NOMO-1 treated with DMSO at 0.1 percent for 48 hours (cell line): ENCODE data around the gene ETNK2.
"Not testable (repeated sequence)": the region's sequence is repeated elsewhere in the genome, so short reads cannot be mapped to it uniquely, and the experiment has no call there.

Experiments used
- DNase-seq: peaks from one replicate; lab custom pipeline; 2025; ENCODE audit not compliant: unreplicated experiment; lab: John Stamatoyannopoulos, UW

The ETNK2 gene

DNA sequence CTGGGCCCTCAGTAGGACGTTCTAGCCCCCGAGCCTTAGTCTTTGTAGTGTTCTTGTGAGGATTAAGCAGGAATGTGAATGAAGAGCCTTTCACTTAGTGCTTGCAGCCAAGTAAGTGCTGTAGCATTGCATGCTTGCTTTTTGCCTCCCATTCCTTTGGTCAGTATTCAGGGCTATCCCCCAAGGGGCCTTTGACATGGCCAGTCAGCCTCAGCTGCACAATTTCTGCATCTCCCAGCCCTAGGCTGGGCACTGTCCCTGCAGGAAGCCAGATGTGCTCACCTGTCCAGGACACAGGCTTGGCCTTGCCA is 48.5 kb downstream of the ETNK2 start:
- DNase-seq: no peak

DNA sequence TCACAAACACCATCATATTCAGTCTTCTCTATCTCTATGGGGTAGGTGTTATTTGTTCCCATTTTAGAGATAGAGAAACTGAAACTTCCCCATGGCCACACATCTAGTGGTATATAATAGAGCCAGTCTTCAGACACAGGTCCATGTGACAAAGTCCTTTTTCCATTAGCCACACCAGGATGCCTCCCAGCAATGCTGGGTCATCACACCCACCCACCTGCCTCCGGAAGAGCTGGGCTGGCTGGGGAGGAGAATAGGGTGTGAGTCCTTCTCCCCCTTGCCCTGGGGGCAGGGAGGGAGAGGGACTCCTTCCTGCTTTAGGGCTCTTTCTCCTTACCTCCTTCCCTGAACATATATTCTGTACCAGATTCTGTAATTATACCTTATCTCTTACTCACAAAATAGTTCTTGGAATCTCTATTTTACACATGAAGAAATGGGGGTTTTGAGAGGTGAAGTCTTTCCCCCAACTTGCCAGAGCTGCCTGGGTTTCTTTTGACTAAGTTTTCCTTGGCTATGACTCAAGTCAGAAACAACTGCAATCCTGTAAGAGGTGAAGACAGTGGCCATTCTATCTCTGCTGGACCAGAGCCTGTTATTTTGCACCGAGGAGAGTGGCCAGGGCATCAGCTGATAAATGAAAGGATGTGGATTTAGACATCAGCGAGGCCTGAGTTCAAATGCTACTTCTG is 49.0 kb downstream of the ETNK2 start:
- DNase-seq: no peak

DNA sequence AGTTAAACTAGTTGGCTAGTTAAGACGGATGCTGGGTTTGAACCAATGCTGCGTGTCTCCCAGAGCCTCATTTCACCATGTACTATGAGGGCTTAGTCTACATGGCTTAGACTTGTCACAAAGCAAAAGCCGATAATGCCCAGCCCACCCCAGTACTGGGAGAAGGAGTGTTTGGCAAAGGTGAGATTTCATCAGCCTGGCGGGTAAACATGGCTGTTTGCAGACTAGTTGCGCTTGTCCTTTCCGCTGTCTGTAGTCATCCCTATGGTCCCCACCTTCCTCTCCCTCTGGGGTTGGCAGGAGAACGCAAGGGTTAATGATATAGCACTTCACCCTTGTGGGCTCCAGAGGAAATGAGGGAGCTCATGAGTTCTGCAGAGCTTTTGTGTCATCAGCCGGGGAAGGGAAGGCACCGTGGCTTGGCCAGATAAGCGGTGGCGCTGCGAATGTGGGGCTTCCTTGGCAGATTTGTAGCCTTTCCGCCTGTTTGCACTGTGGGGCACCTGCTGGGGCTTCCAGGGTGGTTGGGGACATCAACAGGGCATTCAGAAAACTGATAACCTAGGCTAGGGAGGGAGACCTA is 49.7 kb downstream of the ETNK2 start:
- DNase-seq: no peak

DNA sequence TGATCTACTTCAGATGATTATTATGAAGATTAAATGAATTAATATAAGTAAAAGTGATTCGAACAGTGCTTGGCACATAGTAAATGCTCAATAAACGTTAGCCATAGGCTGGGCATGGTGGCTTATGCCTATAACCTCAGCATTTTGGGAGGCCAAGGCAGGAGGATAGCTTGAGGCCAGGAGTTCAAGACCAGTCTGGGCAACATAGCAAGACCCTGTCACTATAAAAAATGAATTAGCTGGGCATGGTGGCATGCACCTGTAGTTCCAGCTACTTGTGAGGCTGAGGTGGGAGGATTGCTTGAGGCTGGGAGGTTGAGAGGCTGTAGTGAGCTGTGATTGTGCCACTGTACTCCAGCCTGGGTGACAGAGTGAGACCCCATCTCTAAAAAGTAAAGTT is 52.1 kb downstream of the ETNK2 start:
- DNase-seq: not testable (repeated sequence)

DNA sequence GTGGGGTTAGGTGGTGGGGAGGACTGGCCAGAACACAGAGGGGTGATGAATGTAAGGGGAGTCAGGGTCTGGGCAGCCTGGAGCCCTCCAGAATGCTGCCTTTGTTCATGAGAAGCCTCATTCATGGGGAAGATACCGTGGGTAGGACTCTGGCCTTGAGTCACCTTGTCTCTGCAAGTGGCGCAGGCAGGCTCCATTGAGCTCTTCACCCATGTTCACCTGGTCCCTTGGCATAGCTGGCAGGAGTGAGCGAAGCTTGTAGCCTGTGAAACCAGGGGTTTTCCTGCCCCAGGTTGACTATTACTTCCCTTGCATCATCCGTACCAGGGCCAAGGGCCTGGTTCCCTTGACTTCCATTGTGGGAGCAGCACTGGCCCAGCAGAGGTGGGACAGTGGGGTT is 53.2 kb downstream of the ETNK2 start:
- DNase-seq: no peak

DNA sequence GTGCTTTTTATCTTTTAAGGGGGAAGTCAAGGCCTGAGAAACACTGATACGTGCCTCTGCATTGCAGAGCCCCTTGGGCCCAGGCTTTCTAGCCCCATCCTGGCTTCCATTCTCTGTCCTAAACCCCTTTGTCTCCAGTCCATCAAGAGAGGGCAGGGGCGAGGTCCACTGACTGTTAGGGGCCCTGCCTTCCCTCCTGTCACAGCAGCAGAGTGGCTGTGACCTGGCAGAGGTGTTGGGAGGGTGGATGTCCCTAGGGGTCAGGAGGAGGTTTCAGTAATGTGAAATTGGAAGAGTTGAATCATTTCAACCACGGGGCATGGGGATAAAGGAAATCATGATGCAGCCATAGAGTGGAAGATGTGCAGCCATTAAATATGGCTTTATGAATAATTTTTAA is 54.9 kb downstream of the ETNK2 start:
- DNase-seq: no peak

DNA sequence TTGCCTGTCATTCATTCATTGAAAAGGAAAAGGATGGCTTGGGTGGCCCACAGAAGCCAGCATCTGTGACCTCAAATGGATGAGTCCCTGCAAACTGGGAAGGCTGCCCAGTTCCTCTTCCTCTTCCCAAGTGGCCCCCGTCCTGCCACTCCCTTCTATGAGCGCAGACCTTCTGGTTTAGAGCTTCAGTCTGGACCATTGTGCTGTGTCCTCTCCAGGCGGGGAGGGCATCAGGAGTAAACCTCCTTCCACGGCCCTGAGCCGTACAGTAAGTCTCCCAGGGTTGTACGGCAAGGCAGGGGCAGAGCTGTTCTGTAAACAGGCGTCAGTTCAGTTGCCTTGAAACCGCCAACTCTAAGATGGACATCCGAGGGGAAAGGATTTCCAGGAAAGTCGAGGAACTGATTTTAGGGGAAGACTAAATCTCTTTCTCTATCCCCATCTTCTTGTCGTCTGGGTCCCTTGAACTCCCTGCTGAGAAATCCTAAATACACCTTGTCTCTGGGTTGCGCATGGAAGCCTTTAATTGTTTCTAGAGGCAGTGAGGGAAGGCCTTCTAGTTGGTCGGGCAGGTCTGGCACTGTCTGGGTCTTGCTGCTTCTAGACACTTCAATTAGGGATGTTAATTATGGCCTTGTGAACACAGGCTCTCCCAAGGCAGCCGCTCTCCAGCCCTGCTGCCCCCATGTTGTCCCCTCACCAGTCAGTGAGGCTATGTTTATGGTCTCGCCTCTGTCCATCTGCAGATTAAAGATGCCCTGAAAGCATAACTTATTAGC is 56.8 kb downstream of the ETNK2 start:
- DNase-seq: no peak

DNA sequence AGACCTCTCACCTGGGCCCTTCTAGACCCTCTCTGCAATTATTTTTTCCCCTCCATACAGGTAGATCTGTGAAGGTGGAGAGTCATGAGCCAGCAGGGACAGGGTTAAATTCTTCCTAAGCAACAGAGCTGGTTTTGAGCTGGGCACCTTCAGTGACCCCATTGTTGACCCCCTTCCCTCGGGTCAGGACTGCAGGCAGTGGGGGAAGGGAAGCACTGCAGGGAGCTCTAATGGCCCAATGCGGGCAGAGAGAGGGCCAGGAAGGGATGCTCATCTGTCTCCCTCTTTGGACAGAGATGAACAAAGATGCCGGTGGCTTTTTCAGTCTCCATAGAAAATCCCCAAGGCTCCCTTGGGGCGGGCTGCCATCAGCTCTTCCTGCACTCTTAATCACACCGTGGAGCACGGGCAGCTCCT is 57.5 kb downstream of the ETNK2 start:
- DNase-seq: no peak

DNA sequence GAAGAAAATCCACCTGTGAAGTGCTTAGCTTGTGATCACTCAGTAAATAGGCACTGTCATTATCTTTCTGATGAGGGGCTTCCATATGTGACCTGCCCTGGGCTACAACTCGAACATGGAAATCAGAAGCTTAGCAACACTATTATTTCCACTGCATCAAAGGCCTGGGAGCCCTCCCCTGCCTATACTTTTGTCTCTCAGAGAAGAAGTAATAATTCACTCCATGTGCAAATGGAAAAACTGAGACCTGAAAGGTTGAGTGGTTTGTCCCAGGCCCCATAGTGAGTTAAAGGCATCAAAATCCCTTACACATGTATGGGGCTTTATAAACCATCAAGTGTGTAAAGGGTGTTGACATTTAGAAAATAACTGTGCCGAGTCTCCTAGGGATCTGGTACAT is 58.1 kb downstream of the ETNK2 start:
- DNase-seq: no peak

DNA sequence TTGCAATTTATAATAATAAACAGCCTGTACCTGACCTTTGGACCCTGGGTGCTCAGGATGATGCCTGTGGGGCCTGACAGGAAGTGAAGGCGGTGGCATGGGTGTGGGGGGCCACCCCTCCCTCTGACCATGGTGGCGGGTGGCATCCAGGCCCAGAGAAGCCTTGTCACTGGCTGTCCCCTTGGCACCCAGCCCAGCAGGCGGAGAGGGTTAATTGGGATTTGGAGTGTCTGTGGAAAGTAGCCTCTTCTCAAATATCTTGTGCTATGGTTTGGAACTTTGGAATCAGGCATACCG is 58.5 kb downstream of the ETNK2 start:
- peak; percentile 67 for DNase-seq

DNA sequence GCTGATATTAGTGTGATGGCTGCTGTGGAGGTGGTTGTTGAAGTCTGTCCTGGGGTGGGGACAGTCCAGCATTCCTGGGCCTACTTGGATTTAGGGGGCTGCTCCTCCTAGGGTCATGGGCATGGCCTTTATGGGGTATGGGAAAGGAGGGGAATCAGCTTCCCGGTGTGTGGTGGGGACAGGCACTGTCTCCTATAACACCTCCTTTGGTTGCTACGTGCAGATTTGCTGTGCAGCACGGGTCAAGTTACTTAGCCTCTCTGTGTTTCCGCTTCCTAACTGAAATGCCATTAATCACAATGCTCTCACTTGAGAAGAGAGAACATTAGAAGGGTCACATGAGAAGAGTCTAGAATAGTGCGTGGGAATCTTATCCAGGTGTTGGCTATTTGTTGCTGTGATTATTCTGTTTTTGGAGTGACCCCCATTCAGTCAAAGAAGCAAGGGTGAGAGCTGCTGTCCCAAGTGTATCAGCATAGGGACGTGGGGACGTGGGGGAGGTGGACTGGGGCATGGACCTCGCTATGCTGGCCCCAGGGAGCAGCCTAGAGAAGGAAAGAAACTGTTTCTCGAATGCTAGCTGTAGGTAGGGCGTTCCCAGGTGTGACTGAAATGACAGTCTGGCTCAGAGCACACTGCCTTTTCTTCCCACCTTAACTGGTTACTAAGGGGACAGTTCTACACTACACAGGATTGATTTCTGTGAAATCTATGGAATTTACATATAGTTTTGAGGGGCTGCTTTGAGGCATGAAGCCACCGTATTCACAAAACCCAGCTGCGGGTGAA is 59.0 kb downstream of the ETNK2 start:
- no peak for DNase-seq

DNA sequence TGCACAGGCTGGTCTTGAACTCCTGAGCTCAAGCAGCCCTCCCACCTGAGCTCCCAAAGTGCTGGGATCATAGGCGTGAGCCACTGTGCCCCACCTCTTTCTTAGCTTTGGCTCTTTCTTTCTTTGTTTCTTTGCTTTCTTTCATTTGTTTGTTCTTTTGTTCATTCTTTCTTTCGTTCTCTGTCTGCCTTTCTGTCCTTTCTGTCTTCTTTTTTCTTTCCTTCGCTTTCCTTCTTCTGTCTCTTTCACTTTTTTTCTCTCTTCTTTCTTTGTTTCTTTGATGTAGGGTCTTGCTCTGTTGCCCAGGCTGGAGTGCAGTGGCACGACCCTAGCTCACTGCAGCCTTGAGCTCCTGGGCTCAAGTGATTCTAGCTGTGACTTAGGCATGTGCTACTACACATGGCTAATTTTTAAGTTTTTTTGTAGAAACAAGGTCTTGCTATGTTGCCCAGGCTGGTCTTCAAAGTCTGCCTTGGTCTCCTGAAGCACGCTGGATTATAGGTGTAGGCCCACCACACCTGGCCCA is 60.0 kb downstream of the ETNK2 start:
- DNase-seq: no peak

DNA sequence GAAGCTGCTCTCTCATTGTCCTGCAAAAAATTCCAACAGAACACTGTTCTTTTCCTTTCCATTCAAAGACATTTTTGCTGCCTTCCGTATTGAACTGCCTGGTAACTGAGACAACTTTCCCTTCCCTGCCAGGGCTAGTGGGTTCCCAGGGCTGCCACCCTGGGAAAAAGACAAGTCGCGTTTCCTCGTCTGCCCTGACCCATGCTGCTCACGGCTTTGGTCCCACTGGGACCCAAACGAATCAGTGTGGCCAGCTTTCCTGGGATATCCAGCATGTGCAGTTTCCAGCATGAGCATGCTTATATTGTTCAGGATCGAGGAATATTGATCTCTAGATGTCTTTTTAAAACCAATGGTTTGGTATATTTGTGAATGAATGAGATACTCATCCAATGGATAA is 60.8 kb downstream of the ETNK2 start:
- no peak for DNase-seq

DNA sequence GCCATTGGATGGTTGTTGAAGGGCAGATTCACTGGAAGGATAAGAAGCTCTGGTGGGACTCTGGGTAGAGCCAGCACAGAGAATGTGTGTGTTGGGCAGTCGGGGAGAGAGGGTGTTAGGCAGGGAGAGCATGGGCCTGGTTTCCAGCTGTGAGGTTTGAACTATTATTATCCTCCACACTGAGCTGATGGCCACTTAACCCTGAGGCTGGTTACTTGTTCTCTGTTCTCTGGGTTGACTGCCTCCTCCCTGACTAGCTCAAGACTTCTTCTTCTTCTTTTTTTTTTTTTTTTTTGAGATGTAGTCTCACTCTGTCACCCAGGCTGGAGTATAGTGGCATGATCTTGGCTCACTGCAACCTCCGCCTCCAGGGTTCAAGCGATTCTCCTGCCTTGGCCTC is 61.7 kb downstream of the ETNK2 start:
- DNase-seq: not testable (repeated sequence)

DNA sequence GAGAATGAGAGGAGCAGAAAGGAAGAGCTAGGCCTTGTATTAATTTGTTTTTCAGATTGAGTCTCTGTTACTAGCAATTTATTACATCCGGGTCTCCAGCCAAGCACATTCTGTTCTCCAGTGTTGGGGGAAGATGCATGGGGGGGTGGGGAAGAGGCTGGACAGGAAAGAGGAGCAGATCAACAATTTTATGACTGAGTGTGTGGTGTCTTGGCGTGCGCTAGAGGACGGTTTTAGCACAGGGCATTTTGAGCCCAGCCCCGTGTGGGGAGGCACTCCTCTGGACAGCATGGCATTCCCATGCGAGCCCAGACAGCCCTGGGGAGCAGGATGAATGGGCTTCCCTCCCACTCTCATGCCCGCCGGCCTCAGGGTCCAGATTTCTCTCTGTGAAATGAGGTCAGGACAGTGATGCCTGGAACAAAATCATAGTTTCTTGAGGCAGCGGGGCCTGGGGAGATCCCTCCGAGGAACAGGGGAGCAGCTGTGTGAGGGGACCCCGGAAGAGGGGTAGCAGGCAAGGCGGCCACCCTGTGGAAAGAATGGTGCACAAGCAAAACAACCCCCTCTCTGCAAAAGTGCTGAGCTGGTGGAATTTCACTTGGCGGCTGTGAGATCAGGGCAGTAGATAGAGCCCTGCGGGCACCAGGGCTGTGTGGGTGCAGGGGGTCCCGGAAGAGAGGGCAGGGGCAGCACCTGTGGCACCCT is 62.6 kb downstream of the ETNK2 start:
- no peak for DNase-seq

DNA sequence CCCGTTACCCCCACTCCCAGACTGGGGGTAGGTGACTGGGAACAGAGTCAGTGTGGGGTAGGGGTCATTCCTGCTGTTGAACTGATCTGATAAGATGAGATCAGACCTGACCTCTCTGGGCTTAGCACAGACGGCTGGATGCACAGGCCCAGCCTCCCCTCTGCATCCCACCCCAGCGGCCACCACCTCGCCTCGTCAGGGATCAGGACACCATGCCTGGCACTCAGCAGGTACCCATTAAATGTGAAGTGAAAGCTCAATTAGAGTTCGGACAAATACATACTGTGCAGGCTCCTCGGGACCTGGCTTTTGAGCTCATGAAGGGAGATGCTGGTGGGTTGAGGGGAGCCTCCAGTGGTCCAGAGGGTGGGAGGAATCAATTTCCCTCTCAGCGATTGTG is 63.2 kb downstream of the ETNK2 start:
- DNase-seq: no peak

DNA sequence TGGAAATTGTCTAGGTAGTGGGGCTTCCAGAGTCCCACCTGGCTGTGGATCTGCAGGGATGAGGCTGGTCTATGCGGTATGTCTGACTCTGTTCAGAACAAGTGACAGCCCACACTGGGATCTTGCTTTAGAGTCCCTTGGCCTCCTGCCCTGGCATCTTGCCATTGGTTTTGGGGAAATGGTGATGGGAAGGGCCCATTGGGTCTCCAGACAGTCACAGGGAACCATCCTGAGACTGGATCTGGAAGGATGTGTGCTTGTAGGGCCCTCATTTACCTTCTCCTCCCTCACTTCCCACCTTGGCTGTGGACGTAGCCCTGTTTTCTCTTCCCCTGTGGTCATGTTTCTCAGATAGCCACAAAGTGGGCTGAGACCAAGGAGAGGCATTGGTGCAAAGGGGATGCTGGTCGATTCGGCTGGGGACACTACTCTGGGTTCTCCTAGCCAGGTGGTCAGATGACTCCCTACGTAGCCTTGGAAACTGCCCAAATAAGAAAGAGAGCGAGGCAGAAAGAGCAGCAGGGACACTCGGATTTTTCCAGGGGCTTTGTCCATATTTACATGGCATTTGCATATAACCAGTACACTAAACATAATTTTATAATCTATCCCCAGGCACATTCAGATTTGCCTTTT is 63.8 kb downstream of the ETNK2 start:
- no peak for DNase-seq

DNA sequence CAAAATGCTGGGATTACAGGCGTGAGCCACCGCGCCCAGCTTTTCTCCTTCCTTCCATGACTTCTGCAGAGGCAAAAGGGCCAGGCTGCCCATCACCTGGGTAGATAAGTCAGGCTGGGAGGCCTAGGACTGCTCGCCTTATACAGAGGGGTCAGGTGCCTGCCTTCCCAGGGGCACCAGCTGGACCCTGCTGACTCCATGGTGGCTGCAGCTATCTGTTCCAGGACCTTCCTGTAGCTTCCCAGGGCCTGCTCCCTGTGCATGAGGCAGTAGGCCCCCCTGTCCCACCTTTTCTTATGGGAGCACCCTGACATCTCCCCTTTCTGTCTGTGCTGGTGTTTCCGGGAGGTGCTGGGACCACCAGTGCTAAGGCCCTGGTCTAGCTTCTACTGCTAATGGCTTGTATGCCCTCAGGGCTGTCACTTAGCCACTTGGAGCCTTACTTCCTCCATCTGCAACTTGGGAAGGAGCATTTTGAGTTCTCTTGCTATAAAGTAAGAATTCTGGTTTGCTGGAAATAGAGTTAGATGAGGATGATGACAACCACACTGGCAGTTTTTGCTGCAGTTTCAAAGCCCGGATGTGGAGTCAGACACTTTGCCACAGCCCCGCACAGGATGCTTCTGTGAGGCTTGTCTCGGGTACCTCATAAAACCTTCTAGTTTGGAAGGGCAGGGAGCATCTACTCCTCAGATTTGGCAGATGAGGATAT is 64.5 kb downstream of the ETNK2 start:
- no peak for DNase-seq

DNA sequence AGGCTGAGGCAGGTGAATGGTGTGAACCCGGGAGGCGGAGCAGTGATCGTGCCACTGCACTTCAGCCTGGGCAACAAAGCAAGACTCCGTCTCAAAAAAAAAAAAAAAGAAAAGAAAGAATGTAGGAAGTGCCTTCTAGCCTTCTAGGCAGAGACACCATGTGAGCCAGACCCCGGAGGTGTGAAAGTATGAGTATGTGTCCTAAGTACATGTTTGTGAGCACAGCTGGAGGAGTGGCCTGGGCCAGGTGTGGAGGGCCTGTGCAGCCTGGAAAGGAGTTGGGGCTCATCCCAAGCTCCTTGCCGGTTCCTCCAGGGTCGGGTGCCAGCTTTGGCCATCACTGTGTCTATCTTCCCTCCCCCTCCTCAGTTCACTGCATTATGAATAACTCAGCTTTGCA is 66.0 kb downstream of the ETNK2 start:
- DNase-seq: no peak

DNA sequence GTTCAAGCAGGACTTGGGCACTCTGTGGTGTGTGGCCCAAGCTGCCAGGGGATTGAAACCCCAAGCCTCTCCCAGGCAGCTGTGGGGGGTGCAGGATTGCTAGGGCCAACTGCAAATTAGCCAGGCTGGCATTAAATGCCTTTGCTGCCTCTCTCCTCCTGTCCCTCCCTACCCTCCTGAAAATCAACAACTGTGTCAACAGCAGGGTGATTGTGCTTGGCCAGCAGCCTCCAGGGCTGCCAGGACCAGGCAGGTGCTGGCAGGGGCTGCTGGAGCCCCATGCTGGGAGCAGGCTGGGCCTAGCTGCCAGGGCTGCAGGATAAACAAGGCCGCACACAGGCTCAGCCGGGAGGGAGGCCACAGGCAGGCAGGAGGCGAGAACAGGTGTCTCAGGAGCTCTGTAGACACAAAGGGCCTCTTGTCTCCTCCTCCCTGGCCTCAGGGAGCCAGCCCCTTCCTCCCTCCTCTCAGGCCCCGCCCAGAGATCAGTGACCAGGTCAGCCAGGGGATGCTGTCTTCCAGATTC is 67.5 kb downstream of the ETNK2 start:
- DNase-seq: no peak
